IMR-90 (cell line): Measurements from ENCODE around the gene CCDC30. TPM values are rescaled to one million over a fixed set of nuclear protein-coding genes. Genes with fewer than 3 reads are reported as not detected.

Source experiments
- ATAC-seq: fragments of 200-7000 bp; cut with Tn5 transposase; 2 replicates; pipeline ENCODE4 v1.9.1; 2020; ENCODE audit warnings: low read depth, mild to moderate bottlenecking, moderate library complexity
- BruUV-seq: library from RNA; stranded (reverse); fragments of 400-500 nt; replicated peaks from 2 replicates; lab custom pipeline; 2021; lab: Mats Ljungman, UMichigan
- CTCF ChIA-PET: fragments of 300-600 bp; formaldehyde crosslinking; extraction: SDS; loops from one replicate; lab custom pipeline; 2021; ENCODE audit warnings: antibody characterized with exemption; lab: Yijun Ruan, JAX
- POLR2A ChIA-PET: fragments of 300-600 bp; sonication (Branson Sonifier 250); formaldehyde crosslinking; loops from one replicate; lab custom pipeline; 2022; ENCODE audit warnings: antibody characterized with exemption; ENCODE audit not compliant: unreplicated experiment; lab: Charles Lee
- DNase-seq: peaks from one replicate; pipeline ENCODE4 v3.0.0; 2013
- H2AFZ ChIP-seq: replicated peaks from 2 replicates; pipeline ENCODE3; 2013; ENCODE audit warnings: low read length, mild to moderate bottlenecking; ENCODE audit not compliant: poor library complexity
- H2AK5ac ChIP-seq: 2 replicates; pipeline ENCODE4 v1.6.1; 2013; ENCODE audit warnings: low read depth, low read length, inconsistent platforms
- H2AK9ac ChIP-seq: replicated peaks from 2 replicates; pipeline ENCODE3; 2013; ENCODE audit warnings: mild to moderate bottlenecking, low read depth, low read length, moderate library complexity; ENCODE audit not compliant: poor library complexity
- H2BK120ac ChIP-seq: 2 replicates; pipeline ENCODE4 v1.6.1; 2013; ENCODE audit warnings: low read depth, low read length, inconsistent platforms
- H2BK15ac ChIP-seq: 3 replicates; pipeline ENCODE4 v1.6.1; 2013; ENCODE audit warnings: low read depth, low read length, inconsistent platforms
- H2BK20ac ChIP-seq: 2 replicates; pipeline ENCODE4 v1.6.1; 2013; ENCODE audit warnings: low read depth, mild to moderate bottlenecking, inconsistent platforms, low read length, moderate library complexity
- H2BK5ac ChIP-seq: 2 replicates; pipeline ENCODE4 v1.6.1; 2013; ENCODE audit warnings: mild to moderate bottlenecking, low read depth, low read length, inconsistent platforms; ENCODE audit not compliant: poor library complexity, severe bottlenecking
- H3K14ac ChIP-seq: replicated peaks from 2 replicates; pipeline ENCODE4 v1.6.1; 2013; ENCODE audit warnings: low read depth, low read length, inconsistent platforms
- H3K18ac ChIP-seq: 2 replicates; pipeline ENCODE4 v1.6.1; 2013; ENCODE audit warnings: low read depth, low read length, control low read depth
- H3K23ac ChIP-seq: 2 replicates; pipeline ENCODE4 v1.6.1; 2013; ENCODE audit warnings: low read depth, low read length, inconsistent platforms
- H3K27ac ChIP-seq: 2 replicates; pipeline ENCODE4 v1.5.1; 2013; ENCODE audit warnings: mild to moderate bottlenecking, control low read depth, low read length; ENCODE audit not compliant: insufficient read depth
- H3K27me3 ChIP-seq: 2 replicates; pipeline ENCODE4 v1.6.1; 2013; ENCODE audit warnings: low read length; ENCODE audit not compliant: control insufficient read depth, insufficient read depth
- H3K36me3 ChIP-seq: 2 replicates; pipeline ENCODE4 v1.6.1; 2013; ENCODE audit warnings: low read length, mixed read lengths; ENCODE audit not compliant: control insufficient read depth, insufficient read depth
- H3K4ac ChIP-seq: 2 replicates; pipeline ENCODE4 v1.6.1; 2013; ENCODE audit warnings: low read depth, low read length, inconsistent platforms
- H3K4me1 ChIP-seq: 2 replicates; pipeline ENCODE4 v1.6.1; 2013; ENCODE audit warnings: low read length, mixed read lengths; ENCODE audit not compliant: control insufficient read depth, insufficient read depth
- H3K4me2 ChIP-seq: 2 replicates; pipeline ENCODE4 v1.6.1; 2013; ENCODE audit warnings: low read depth, mild to moderate bottlenecking, control low read depth, low read length, moderate library complexity
- H3K4me3 ChIP-seq: 2 replicates; pipeline ENCODE4 v1.5.1; 2013; ENCODE audit warnings: low read depth, mild to moderate bottlenecking, control low read depth, low read length, moderate library complexity; ENCODE audit not compliant: insufficient read depth
- H3K56ac ChIP-seq: 2 replicates; pipeline ENCODE4 v1.6.1; 2013; ENCODE audit warnings: low read length, inconsistent platforms; ENCODE audit not compliant: insufficient read depth; ENCODE audit errors: extremely low read depth
- H3K79me1 ChIP-seq, 2 experiments: 2 replicates each; pipeline ENCODE4 v1.6.1; 2013; ENCODE audit warnings: low read length in 2 of 2, inconsistent platforms in 1 of 2, low read depth in 1 of 2
- H3K9ac ChIP-seq: 2 replicates; pipeline ENCODE4 v1.6.1; 2013; ENCODE audit warnings: low read depth, low read length, control low read depth
- H3K9me1 ChIP-seq: 2 replicates; pipeline ENCODE4 v1.6.1; 2013; ENCODE audit warnings: low read length, inconsistent platforms; ENCODE audit not compliant: insufficient read depth
- H3K9me3 ChIP-seq: 2 replicates; pipeline ENCODE4 v1.6.1; 2013; ENCODE audit warnings: low read length; ENCODE audit not compliant: control insufficient read depth, insufficient read depth
- H4K20me1 ChIP-seq: 2 replicates; pipeline ENCODE4 v1.6.1; 2013; ENCODE audit warnings: low read length, inconsistent platforms; ENCODE audit not compliant: insufficient read depth
- H4K5ac ChIP-seq: 2 replicates; pipeline ENCODE4 v1.6.1; 2013; ENCODE audit warnings: mild to moderate bottlenecking, low read depth, low read length, control low read depth
- H4K8ac ChIP-seq, 2 experiments: 2 replicates each; pipeline ENCODE4 v1.6.1; 2013; ENCODE audit warnings: low read depth in 2 of 2, low read length in 2 of 2, control low read depth in 1 of 2, inconsistent platforms in 1 of 2
- H4K91ac ChIP-seq: 2 replicates; pipeline ENCODE4 v1.6.1; 2013; ENCODE audit warnings: low read depth, low read length, inconsistent platforms; ENCODE audit not compliant: insufficient read depth
- MAFK ChIP-seq: IDR thresholded peaks from 2 replicates; pipeline ENCODE4 v1.6.1; 2012; ENCODE audit warnings: low read depth, low read length, improper control_type of control experiment
- SMC3 ChIP-seq: fragments of 150-350 bp; IDR thresholded peaks from 2 replicates; pipeline ENCODE4 v1.6.1; 2016; ENCODE audit warnings: low read depth, mild to moderate bottlenecking, antibody characterized with exemption, low read length, moderate library complexity
- WGBS, 2 experiments: methylation state at CpG; one replicate each; pipeline versions ENCODE4 v1.1.5 to v1.1.7; 2013; ENCODE audit warnings: missing lambda C conversion rate in 2 of 2; ENCODE audit not compliant: insufficient read length in 1 of 2; ENCODE audit errors: extremely low coverage in 2 of 2; 5-methylcytosine and 5-hydroxymethylcytosine counted together
- dilution Hi-C: fragments of 300-500 bp; cut with HindIII; formaldehyde crosslinking; loops from one replicate; pipeline ENCODE4 v1.14.3; 2018; ENCODE audit warnings: low sequenced_read_pairs; ENCODE audit not compliant: unreplicated experiment
- in situ Hi-C: fragments of 300-500 bp; cut with MboI; formaldehyde crosslinking; loops from 3 replicates; pipeline ENCODE4 v1.14.3; 2019; ENCODE audit warnings: low sequenced_read_pairs, inconsistent platforms, mixed read lengths
- intact Hi-C: fragments of 100-400 bp; cut with micrococcal nuclease; formaldehyde crosslinking; loops from 2 replicates; pipeline ENCODE4 v1.10.0; 2022
- polyA plus RNA-seq, 3 experiments: library from polyadenylated mRNA; depleted of rRNA; stranded (reverse); fragments of >200 nt; gene quantifications; 2 replicates each; pipeline ENCODE4 v1.2.3, GENCODE V29; 2012; ENCODE audit warnings: low replicate concordance in 1 of 3
- total RNA-seq: library from RNA; depleted of rRNA; stranded (reverse); fragments of >200 nt; gene quantifications from 2 replicates; pipeline ENCODE4 v1.2.3, GENCODE V29; 2012

The CCDC30 gene
- total and polyA plus RNA-seq, 2 of the 4 experiments (the other 2 are of a cell fraction), result 0.14 to 0.18 TPM

DNA sequence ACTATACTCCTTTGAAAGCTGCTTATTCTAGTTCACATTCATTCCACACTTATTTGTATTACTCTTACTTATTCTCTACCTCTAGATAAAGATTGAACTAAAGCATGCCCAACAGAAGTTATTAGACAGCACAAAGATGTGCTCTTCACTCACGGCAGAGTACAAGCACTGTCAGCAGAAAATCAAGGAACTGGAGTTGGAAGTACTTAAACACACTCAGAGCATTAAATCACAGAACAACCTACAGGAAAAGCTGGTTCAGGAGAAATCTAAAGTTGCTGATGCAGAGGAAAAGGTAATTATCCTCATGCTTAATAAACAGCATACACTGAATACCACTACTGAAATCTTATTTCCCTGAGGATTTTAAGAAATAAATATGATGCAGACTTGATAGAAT lies 113.8 kb downstream of the CCDC30 start:
- Histone ChIP-seq H3K36me3 (no peaks in the 10 kb centered on the region), H3K23ac (no peak overlapping the region), H3K9ac (no peak overlapping the region), H2AK5ac (no peak overlapping the region), H4K5ac (no peak overlapping the region), H2BK120ac (no peak overlapping the region), H3K56ac (no peak overlapping the region), H3K4ac (no peak overlapping the region), H3K18ac (no peak overlapping the region), H3K27ac (no peak overlapping the region), H3K4me1 (no peaks in the 10 kb centered on the region), H4K91ac (no peak overlapping the region), H3K27me3 (peaks cover 3% of the 10 kb centered on the region), H2BK20ac (no peak overlapping the region), H2BK15ac (no peak overlapping the region), H4K20me1 (no peaks in the 10 kb centered on the region), H3K79me1 (no peaks in the 10 kb centered on the region), H4K8ac (no peak overlapping the region), H3K9me1 (no peaks in the 10 kb centered on the region), H3K4me2 (no peak overlapping the region), H2AFZ (no peak overlapping the region), H3K4me3 (no peak overlapping the region), H3K14ac (no peak overlapping the region), H3K9me3 (no peaks in the 10 kb centered on the region), H2BK5ac (no peak overlapping the region), H2AK9ac (no peak overlapping the region)
- in situ Hi-C loops (loop anchor here (25.0 kb wide), 1 partner anchor 510 kb away; no protein-coding TSS in a partner anchor), dilution Hi-C loops (no loop called here), intact Hi-C loops (loop anchor here (5.0 kb wide), 2 partner anchors 80 to 430 kb away; partner anchors contain the start of gene PPIH)
- no CpG with 5 or more reads among the region's 1 CpG for WGBS, 2 experiments
- no peak for DNase-seq
- no peak for ATAC-seq
- no TSS peak for BruUV-seq
- POLR2A ChIA-PET, result no interaction called here
- CTCF ChIA-PET, result no interaction called here
- TF ChIP-seq SMC3 (no peak), MAFK (peak; percentile 54)
